ENCODE measurements around the gene PIMREG.

Gene PIMREG

DNA sequence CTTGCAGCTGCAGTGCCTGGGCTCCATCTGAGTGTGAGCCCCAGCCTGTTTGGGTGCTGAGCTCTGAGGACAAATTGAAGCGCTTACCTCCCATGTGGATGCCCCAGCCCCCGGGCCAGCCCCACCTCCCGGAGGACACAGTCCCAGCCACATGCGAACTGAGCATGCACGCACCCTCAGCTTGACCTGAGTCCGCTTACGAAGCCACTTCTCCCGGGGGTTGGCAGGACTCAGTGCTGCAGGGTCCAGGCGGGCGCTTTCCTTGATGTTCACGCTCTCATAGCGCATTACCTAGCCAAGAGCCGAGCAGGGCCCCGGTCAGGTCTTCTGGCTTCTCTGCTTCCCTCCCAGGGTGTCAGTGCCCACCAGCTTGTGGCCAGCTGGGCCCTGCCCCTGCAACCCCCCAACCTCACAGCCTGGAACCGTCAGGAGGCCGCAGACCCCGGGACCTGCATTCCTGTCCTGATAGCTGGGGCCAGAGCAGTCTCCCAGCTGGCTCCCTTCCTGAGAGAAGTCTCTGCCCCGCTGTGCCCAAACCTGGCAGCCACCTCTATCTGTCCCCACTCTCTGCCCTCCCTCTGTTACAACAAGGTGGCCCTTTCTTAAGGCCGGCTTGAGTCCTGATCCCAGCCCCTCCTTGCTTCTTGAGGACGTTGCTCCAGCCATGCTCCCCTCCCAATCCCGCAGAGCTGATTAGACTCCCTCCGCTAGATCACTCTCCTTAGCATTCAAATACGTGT is 24.0 kb downstream of the PIMREG start:
- H3K79me2 ChIP-seq (ENCODE audit: control insufficient read depth, low read length): no peaks in the 10 kb centered on the region

GRCh38 chr17:6470146-6470718 is 26.0 kb downstream of the PIMREG start:
- no peak for TF ChIP-seq EZH2phosphoT487 (IDR thresholded peaks at IDR 0.05; ENCODE audit: borderline replicate concordance, low read length)
- TF ChIP-seq, protein P1, sequence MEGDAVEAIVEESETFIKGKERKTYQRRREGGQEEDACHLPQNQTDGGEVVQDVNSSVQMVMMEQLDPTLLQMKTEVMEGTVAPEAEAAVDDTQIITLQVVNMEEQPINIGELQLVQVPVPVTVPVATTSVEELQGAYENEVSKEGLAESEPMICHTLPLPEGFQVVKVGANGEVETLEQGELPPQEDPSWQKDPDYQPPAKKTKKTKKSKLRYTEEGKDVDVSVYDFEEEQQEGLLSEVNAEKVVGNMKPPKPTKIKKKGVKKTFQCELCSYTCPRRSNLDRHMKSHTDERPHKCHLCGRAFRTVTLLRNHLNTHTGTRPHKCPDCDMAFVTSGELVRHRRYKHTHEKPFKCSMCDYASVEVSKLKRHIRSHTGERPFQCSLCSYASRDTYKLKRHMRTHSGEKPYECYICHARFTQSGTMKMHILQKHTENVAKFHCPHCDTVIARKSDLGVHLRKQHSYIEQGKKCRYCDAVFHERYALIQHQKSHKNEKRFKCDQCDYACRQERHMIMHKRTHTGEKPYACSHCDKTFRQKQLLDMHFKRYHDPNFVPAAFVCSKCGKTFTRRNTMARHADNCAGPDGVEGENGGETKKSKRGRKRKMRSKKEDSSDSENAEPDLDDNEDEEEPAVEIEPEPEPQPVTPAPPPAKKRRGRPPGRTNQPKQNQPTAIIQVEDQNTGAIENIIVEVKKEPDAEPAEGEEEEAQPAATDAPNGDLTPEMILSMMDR (IDR thresholded peaks at IDR 0.05; ENCODE audit: low read depth, low read length, poor library complexity, severe bottlenecking): no peak
- Histone ChIP-seq H3K4me3 (ENCODE audit: low read length) (no peak overlapping the region), H3K79me2 (ENCODE audit: control insufficient read depth, low read length) (no peaks in the 10 kb centered on the region), H3K9me2 (replicated peaks; ENCODE audit: control insufficient read depth, low read length) (no peaks in the 10 kb centered on the region), H3K9me3 (ENCODE audit: control insufficient read depth, insufficient read depth, low read length) (no peaks in the 10 kb centered on the region), H3F3A (ENCODE audit: control insufficient read depth, insufficient read depth) (no peaks in the 10 kb centered on the region), H3K27me3 (ENCODE audit: control insufficient read depth, low read length) (no peaks in the 10 kb centered on the region), H4K20me1 (ENCODE audit: control insufficient read depth, insufficient read depth, low read depth, low read length) (no peaks in the 10 kb centered on the region), H3K36me3 (ENCODE audit: control insufficient read depth, low read length) (no peaks in the 10 kb centered on the region), H3K4me1 (ENCODE audit: control insufficient read depth, low read length) (no peaks in the 10 kb centered on the region), H3K27ac (ENCODE audit: low read depth, low read length) (no peak overlapping the region), H3K4me2 (ENCODE audit: low read length) (no peak overlapping the region)

More for the DNA sequence above, 24.0 kb downstream of the PIMREG start:
- Histone ChIP-seq H4K20me1 (ENCODE audit: control insufficient read depth, insufficient read depth, low read depth, low read length) (no peaks in the 10 kb centered on the region), H3K9me3 (ENCODE audit: control insufficient read depth, insufficient read depth, low read length) (no peaks in the 10 kb centered on the region), H3K36me3 (ENCODE audit: control insufficient read depth, low read length) (no peaks in the 10 kb centered on the region), H3F3A (ENCODE audit: control insufficient read depth, insufficient read depth) (no peaks in the 10 kb centered on the region), H3K4me2 (ENCODE audit: low read length) (no peak overlapping the region), H3K9me2 (replicated peaks; ENCODE audit: control insufficient read depth, low read length) (no peaks in the 10 kb centered on the region), H3K27me3 (ENCODE audit: control insufficient read depth, low read length) (no peaks in the 10 kb centered on the region), H3K4me3 (ENCODE audit: low read length) (no peak overlapping the region), H3K4me1 (ENCODE audit: control insufficient read depth, low read length) (no peaks in the 10 kb centered on the region), H3K27ac (ENCODE audit: low read depth, low read length) (no peak overlapping the region)
- TF ChIP-seq, protein P1 (IDR thresholded peaks at IDR 0.05; ENCODE audit: low read depth, low read length, poor library complexity, severe bottlenecking): no peak
- TF ChIP-seq EZH2phosphoT487 (IDR thresholded peaks at IDR 0.05; ENCODE audit: borderline replicate concordance, low read length): no peak

GRCh38 chr17:6470751-6471521 is 26.7 kb downstream of the PIMREG start:
- H3K9me3 ChIP-seq (ENCODE audit: control insufficient read depth, insufficient read depth, low read length): no peaks in the 10 kb centered on the region
- no peaks in the 10 kb centered on the region for H3K79me2 ChIP-seq (ENCODE audit: control insufficient read depth, low read length)
- no peak overlapping the region for H3K27ac ChIP-seq (ENCODE audit: low read depth, low read length)
- H3K9me2 ChIP-seq (replicated peaks; ENCODE audit: control insufficient read depth, low read length): no peaks in the 10 kb centered on the region
- H4K20me1 ChIP-seq (ENCODE audit: control insufficient read depth, insufficient read depth, low read depth, low read length): no peaks in the 10 kb centered on the region
- no peaks in the 10 kb centered on the region for H3K36me3 ChIP-seq (ENCODE audit: control insufficient read depth, low read length)
- H3F3A ChIP-seq (ENCODE audit: control insufficient read depth, insufficient read depth): no peaks in the 10 kb centered on the region
- no peak overlapping the region for H3K4me3 ChIP-seq (ENCODE audit: low read length)
- H3K27me3 ChIP-seq (ENCODE audit: control insufficient read depth, low read length): no peaks in the 10 kb centered on the region
- no peak overlapping the region for H3K4me2 ChIP-seq (ENCODE audit: low read length)
- TF ChIP-seq, protein P1 (IDR thresholded peaks at IDR 0.05; ENCODE audit: low read depth, low read length, poor library complexity, severe bottlenecking): no peak
- TF ChIP-seq EZH2phosphoT487 (IDR thresholded peaks at IDR 0.05; ENCODE audit: borderline replicate concordance, low read length): no peak
- H3K4me1 ChIP-seq (ENCODE audit: control insufficient read depth, low read length): no peaks in the 10 kb centered on the region
